SK-N-DZ (cell line): Measurements from ENCODE around the gene SRA1.

Experiments used
- DNase-seq: peaks from one replicate; pipeline ENCODE4 v3.0.0-alpha.2; 2015; ENCODE audit warnings: low spot score
- small RNA-seq, 2 experiments: library from RNA; depleted of rRNA; stranded (forward); fragments of <200 nt; gene quantifications; one replicate each; pipeline ENCODE3, GENCODE V24; 2014

Gene SRA1

GRCh38 chr5:140550147-140551079 is 6.9 kb downstream of the SRA1 start:
- DNase-seq: no peak

DNA sequence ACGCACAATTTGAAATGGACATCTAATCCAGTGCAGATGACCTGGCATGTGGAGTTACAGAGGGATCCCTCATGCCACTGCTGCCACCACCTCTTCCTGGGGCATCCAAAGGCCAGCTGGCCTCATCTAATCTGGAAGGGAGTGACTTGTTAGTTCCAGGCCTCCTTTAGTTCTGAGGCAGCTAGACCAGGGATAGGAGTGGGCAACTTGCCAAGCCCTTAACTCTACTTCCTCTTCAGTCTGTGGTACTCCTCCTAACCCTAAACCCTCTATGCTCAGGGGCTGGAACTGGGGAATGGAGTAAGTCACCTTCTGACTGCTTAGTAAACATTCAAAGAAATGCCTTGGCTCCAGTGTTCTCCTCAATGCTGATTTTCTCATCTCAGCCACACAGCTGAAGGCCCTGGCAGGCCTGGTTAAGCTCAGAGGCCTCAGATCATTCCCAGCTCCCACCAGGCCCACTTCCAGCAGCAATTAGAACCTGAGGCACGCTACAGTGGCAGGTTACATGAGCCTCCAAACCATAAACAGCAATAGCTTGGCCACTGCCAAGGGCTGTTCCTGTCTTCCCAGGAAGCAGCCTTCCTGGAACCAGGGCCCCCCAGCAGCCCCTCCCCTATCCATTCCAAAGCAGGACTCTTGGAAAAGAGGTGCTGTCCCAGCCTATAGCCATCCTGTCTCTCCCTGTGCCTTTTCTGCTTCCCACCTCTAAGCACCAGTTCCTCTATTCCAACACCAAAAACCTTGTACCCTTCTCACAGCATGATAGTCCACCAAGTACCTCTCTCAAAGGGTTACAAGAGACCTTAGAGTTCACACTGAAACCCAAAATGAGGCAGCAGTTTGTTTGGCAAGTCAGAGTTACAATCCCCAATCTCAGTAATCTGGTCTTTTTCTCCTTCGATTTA is 7.8 kb downstream of the SRA1 start:
- no peak for DNase-seq

- DNase-seq: no peak
Measured at GRCh38 chr5:140548791-140549190, 8.5 kb downstream of the SRA1 start.

DNA sequence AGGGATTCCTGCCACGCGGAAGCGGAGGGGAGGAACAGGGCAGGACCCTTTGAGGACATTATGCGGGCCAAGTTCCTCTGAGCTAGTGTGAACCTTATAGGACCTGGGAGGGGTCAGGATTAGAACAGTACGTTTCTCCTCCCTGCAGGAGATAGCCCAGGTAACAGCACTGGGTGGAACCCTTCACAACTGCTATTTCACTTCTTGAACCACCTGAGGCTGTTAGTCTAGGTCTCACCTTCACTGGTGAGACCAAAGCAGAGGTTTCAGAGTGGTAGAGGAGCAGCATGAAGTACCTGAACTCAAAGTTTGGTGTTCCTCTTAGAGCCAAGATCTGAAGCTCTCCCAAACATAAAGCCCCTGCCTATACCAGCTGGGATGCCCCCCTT is 9.0 kb downstream of the SRA1 start:
- no peak for DNase-seq

- DNase-seq: peak; percentile 37
Measured at GRCh38 chr5:140547508-140548299, 9.6 kb downstream of the SRA1 start, which contains the start of gene EIF4EBP3. Gene EIF4EBP3 (plus strand): TSS chr5:140547662. CDS start chr5:140547738, 76 bp downstream.

DNA sequence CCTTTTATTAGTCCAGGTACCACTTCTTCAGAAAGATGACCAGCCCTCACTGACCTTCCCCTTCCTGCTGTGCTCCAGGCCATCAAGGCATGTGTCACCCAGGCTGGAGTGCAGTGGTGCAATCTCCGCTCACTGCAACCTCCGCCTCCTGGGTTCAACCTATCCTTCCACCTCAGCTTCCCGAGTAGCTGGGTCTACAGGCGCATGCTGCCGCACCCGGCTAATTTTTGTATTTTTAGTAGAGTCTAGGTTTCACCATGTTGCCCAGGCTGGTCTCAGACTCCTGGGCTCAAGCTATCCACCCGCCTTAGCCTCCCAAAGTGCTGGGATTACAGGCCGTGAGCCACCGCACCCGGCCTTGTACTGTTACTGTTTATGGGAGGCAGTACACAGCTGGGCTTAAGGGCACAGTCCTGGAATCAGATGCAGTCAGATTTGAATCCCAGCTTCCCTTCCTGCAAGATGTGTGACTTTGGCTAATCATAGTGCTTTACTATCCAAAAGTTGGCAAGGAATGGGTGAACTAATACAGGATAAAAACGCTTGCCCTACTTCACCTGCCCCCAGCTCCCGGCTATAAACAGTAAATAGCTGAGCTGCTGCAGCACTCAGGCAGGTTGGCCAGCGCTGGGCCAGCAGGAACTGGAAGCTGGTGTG is 10.3 kb downstream of the SRA1 start:
- DNase-seq: no peak

DNA sequence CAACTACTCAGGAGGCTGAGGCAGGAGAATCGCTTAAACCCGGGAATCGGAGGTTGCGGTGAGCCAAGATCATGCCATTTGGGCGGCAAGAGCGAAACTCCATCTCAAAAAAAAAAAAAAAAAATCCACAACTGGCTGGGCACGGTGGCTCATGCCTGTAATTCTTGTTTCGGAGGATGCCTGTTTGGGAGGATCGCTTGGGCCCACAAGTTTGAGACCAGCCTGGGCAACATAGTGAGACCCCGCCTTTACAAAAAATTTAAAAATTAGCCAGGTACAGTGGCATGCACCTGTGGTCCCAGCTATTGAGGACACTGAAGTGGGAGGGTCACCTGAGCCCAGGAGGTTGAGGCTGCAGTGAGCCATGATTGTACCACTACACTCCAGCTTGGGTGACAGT is 11.7 kb downstream of the SRA1 start:
- no peak for DNase-seq

DNA sequence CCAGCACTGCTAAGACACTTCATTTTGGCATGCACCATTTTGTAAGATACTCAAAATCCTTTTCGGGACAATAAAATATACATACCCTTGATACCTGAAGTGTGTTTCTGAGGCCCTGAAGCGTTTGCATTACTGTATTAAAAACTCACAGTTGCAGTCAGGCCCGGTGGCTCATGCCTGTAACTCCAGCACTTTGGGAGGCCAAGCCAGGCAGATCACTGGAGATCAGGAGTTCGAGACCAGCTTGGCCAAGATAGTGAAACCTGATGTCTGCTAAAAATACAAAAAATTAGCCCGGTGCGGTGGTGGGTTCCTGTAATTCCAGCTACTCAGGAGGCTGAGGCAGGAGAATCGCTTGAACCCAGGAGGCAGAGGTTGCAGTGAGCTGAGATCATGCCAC is 12.3 kb downstream of the SRA1 start:
- DNase-seq: no peak

GRCh38 chr5:140542972-140543371 is 14.3 kb downstream of the SRA1 start:
- no peak for DNase-seq

DNA sequence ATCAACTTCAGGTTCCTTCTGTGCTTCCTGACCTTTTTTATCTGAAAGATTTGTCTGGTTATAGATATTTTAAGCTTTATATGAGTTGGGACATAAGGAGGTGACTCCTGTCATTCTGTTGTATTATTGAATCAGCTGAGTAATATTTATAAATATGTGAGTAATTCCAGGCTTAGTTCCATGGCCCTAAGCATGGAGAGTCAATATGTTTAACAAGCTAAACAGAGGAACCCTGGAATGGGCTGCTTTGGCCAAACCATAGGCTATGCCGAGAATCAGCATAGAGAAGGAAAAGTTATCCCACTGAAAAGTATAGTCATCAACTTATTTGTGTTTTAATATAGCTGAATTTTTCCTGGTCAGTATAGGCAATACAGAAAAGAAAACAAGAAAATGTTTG is 17.0 kb downstream of the SRA1 start:
- DNase-seq: no peak

DNA sequence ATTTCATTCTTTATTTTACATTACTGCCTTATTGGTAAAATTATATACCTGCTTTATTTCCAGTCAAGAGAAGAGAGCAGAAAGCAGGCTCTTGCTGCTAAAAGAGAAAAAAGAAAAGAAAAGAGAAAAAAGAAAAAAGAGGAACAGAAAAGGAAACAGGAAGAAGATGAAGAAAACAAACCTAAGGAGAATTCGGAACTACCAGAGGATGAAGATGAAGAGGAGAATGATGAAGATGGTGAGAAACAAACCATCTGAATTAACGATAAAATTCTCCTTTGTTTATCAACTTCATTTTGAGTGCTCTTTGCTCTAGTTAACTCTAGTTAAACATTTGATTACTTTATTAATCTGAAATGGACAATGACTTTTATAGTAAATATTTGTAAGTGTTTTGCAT is 33.3 kb downstream of the SRA1 start:
- DNase-seq: no peak

DNA sequence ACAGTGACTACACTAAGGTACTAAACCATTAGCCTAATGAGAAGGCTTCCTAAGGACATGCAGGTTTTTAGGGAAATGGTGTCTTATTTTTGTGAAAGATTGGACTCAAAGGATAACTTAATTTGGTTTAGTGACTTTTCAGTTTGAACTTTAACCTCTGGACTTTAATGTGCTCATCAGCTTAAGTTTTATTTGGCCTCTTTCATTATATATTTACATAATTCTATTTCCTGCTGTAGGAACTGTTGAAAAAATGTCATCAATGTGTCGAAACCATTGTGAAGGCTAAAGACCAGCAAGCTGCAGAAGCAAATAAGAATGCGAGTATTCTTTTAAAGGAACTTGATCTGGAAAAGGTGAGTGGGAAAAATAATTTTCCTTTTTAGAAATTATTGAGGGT is 44.1 kb downstream of the SRA1 start:
- DNase-seq: no peak

GRCh38 chr5:140509898-140510297 is 47.4 kb downstream of the SRA1 start:
- DNase-seq: no peak

DNA sequence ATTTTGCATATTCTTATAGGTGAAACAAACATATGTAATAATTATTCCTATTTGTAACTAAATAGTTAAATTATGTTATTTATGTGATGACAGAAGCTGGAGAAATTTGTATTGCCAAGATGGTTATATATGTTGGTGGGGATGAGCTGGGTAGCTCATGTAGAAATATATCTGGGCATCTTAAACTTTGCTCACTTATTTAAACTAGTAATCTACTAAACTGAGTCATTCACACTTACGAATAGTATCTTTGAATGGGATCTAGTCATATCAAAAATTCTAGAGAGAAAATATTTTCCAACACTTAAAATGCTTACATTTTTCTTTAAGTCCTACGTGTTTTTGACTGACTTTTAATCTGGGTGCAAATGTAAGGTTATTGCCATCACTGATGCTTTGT is 54.4 kb downstream of the SRA1 start:
- DNase-seq: no peak

Small RNAs within 50 kb of the gene (small RNA-seq; reads per million reads assigned to genes)
- gene RF00279 (0 to 0.47 reads per million in 2 experiments), gene RF00443 (0 to 0.03 reads per million in 2 experiments)
